HL-60 (cell line): ENCODE data around the gene MYH14.

Experiments used
- DNase-seq, 2 experiments: peaks; one replicate each; pipeline ENCODE4 v3.0.0-alpha.2; 2010 to 2020; ENCODE audit warnings: low read depth in 1 of 2, low spot score in 1 of 2
- H3K27ac ChIP-seq: fragments of 250-450 bp; sonication (Bioruptor Pico); replicated peaks from 2 replicates; pipeline ENCODE4 v1.5.1; 2020; ENCODE audit warnings: mild to moderate bottlenecking, moderate library complexity
- H3K27me3 ChIP-seq: fragments of 250-450 bp; sonication (Bioruptor Pico); 2 replicates; pipeline ENCODE4 v1.5.1; 2021; ENCODE audit warnings: mild to moderate bottlenecking, moderate library complexity; ENCODE audit not compliant: insufficient read depth, poor library complexity, severe bottlenecking
- H3K4me3 ChIP-seq: replicated peaks from 2 replicates; pipeline ENCODE4 v1.5.1; 2011; ENCODE audit warnings: mild to moderate bottlenecking, control low read depth, low read length; ENCODE audit not compliant: insufficient read depth
- CTCF ChIP-seq: IDR thresholded peaks from one replicate; pipeline ENCODE4 v1.5.1; 2011; ENCODE audit warnings: low read length, control low read depth, inconsistent platforms; ENCODE audit not compliant: insufficient read depth
- GABPA ChIP-seq: IDR thresholded peaks from 2 replicates; pipeline ENCODE4 v1.6.1; 2012; ENCODE audit warnings: low read depth
- POLR2AphosphoS5 ChIP-seq: IDR thresholded peaks from 2 replicates; pipeline ENCODE4 v1.6.1; 2012; ENCODE audit warnings: low read depth
- REST ChIP-seq: IDR thresholded peaks from 2 replicates; pipeline ENCODE4 v1.6.1; 2012; ENCODE audit warnings: low read depth; ENCODE audit not compliant: insufficient replicate concordance
- SPI1 ChIP-seq: IDR thresholded peaks from 2 replicates; pipeline ENCODE4 v1.6.1; 2012; ENCODE audit warnings: low read depth, mild to moderate bottlenecking, borderline replicate concordance

MYH14 gene

GRCh38 chr19:50272263-50272897, 69.0 kb downstream of the MYH14 start:
- Histone ChIP-seq H3K27me3 (no peaks in the 10 kb centered on the region), H3K27ac (no peak overlapping the region), H3K4me3 (no peak overlapping the region)
- no peak for TF ChIP-seq SPI1
- no peak for TF ChIP-seq GABPA
- TF ChIP-seq POLR2AphosphoS5: no peak
- no peak for TF ChIP-seq CTCF
- TF ChIP-seq REST: no peak
- no peak for DNase-seq

GRCh38 chr19:50273821-50274220, 70.4 kb downstream of the MYH14 start:
- Histone ChIP-seq H3K27me3 (no peaks in the 10 kb centered on the region), H3K4me3 (no peak overlapping the region), H3K27ac (no peak overlapping the region)
- no peak for DNase-seq
- no peak for TF ChIP-seq SPI1
- TF ChIP-seq POLR2AphosphoS5: no peak
- TF ChIP-seq CTCF: no peak
- no peak for TF ChIP-seq REST
- TF ChIP-seq GABPA: no peak

GRCh38 chr19:50275577-50276368, 72.4 kb downstream of the MYH14 start:
- no peaks in the 10 kb centered on the region for H3K27me3 ChIP-seq
- no peak overlapping the region for H3K4me3 ChIP-seq
- H3K27ac ChIP-seq: no peak overlapping the region
- no peak for DNase-seq
- no peak for TF ChIP-seq GABPA
- TF ChIP-seq CTCF: no peak
- TF ChIP-seq REST: no peak
- no peak for TF ChIP-seq SPI1
- TF ChIP-seq POLR2AphosphoS5: no peak
